ENCODE measurements around the gene CRACR2A.

Gene CRACR2A

DNA sequence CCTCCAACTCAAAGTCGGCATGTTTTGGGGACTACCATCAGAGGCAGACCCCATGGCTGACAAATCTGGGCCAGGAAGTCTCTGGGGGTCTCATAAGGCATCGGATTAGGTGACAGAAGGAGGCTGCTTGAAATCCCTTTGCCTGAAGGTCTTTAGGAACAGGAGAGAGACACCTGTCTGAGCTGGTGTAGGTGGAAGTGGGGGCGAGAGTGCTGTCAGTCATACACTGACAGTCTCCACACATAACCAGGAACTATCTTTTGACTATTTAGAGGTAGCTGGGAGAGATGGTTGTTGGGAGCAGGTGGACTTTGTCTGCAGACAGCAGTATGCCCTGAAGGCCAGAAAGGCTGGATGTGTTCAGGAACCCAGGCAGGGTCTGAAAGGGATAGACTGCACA lies 163.2 kb downstream of the CRACR2A start:
- Mint-ChIP-seq H3K4me1 (no peaks in the 10 kb centered on the region), H3K9me3 (peaks cover 6% of the 10 kb centered on the region), H3K4me3 (no peak overlapping the region)

GRCh38 chr12:3587402-3588013 lies 165.4 kb downstream of the CRACR2A start:
- no peaks in the 10 kb centered on the region for H3K4me1 Mint-ChIP-seq

More for the DNA sequence above, 163.2 kb downstream of the CRACR2A start:
- no peaks in the 10 kb centered on the region for H3K36me3 Mint-ChIP-seq (ENCODE audit: low read depth)
- peaks cover 34% of the 10 kb centered on the region for H3K27me3 Mint-ChIP-seq (ENCODE audit: low read depth)
- H3K27ac Mint-ChIP-seq, result no peak overlapping the region
- TF ChIP-seq CTCF (IDR thresholded peaks at IDR 0.05; ENCODE audit: unreplicated experiment in 3 of 3), result no peak

DNA sequence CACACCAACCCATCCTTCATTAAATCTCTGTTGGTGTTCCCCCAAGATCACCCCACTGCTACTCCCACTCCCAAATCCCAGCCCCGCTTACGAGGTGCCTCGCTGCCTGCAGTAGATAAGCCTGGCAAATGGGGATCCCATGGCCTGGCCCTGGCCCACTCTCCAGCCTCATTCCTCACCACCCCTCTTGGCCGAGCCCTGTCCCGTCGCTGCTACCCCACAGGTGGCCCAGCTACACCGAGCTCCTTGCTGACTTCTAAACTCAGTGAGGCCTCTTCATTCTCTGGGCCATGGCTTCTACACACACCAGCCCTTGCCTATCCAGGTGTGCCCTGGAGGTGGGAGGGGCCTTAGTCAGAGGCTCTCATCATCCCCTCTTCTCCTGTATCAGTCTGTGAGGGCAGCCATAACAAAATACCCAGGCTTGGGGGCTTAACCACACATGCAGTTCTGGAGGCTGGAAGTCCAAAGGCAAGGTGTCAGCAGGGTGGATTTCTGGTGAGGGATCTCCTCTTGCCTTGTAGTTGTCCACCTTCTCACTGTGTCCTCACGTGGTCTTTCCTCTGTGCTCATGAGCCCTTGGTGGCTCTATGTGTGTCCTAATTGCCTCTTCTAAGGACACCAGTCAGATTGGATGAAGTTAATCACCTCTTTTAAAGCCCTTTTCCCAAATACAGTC lies 169.1 kb downstream of the CRACR2A start:
- TF ChIP-seq CTCF (IDR thresholded peaks at IDR 0.05; ENCODE audit: unreplicated experiment in 3 of 3), result no peak
- H3K36me3 Mint-ChIP-seq (ENCODE audit: low read depth), result no peaks in the 10 kb centered on the region
- H3K4me1 Mint-ChIP-seq, result no peaks in the 10 kb centered on the region
- H3K27ac Mint-ChIP-seq, result no peak overlapping the region
- H3K27me3 Mint-ChIP-seq (ENCODE audit: low read depth), result peaks cover 24% of the 10 kb centered on the region
- no peak overlapping the region for H3K4me3 Mint-ChIP-seq
- H3K9me3 Mint-ChIP-seq, result peaks cover 9% of the 10 kb centered on the region

More at GRCh38 chr12:3587402-3588013, 165.4 kb downstream of the CRACR2A start:
- Mint-ChIP-seq H3K27ac (no peak overlapping the region), H3K27me3 (ENCODE audit: low read depth) (peaks cover 25% of the 10 kb centered on the region), H3K36me3 (ENCODE audit: low read depth) (no peaks in the 10 kb centered on the region), H3K9me3 (peaks cover 9% of the 10 kb centered on the region), H3K4me3 (no peak overlapping the region)
- no peak for TF ChIP-seq CTCF (IDR thresholded peaks at IDR 0.05; ENCODE audit: unreplicated experiment in 3 of 3)

DNA sequence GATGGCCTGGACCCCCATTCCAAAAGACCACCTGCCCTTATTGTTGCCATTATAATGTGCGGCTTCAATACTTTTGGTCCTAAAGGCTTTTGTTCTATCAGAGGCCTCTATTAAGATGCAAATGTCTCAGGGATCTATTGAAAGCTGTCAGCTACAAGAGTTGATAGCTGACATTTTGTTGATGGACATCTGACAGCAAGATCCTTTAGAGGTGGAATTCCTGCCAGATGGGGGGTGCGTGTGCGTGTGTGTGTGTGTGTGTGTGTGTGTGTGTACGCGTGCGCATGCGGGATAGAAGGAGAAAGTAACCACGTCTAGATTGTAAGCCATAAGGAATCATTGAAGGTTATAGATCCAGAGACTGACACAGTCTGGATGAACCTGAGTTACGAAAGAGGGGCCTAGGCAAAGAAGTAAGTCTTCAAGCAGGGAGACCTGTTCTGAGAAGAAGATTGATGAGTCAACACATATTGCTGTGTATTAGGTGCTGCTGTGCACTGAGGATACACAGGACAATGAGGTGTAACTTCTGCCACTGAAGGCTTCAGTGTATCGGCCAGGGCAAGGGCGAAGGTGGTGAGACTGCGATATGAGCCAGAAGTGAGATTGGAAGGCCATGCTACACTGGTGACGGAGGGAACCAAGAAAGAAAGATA lies 172.7 kb downstream of the CRACR2A start:
- H3K36me3 Mint-ChIP-seq (ENCODE audit: low read depth), result no peaks in the 10 kb centered on the region
- H3K9me3 Mint-ChIP-seq, result peaks cover 7% of the 10 kb centered on the region
- no peak overlapping the region for H3K27ac Mint-ChIP-seq
- no peaks in the 10 kb centered on the region for H3K4me1 Mint-ChIP-seq
- H3K4me3 Mint-ChIP-seq, result no peak overlapping the region
- peaks cover 12% of the 10 kb centered on the region for H3K27me3 Mint-ChIP-seq (ENCODE audit: low read depth)
- no peak for TF ChIP-seq CTCF (IDR thresholded peaks at IDR 0.05; ENCODE audit: unreplicated experiment in 3 of 3)

DNA sequence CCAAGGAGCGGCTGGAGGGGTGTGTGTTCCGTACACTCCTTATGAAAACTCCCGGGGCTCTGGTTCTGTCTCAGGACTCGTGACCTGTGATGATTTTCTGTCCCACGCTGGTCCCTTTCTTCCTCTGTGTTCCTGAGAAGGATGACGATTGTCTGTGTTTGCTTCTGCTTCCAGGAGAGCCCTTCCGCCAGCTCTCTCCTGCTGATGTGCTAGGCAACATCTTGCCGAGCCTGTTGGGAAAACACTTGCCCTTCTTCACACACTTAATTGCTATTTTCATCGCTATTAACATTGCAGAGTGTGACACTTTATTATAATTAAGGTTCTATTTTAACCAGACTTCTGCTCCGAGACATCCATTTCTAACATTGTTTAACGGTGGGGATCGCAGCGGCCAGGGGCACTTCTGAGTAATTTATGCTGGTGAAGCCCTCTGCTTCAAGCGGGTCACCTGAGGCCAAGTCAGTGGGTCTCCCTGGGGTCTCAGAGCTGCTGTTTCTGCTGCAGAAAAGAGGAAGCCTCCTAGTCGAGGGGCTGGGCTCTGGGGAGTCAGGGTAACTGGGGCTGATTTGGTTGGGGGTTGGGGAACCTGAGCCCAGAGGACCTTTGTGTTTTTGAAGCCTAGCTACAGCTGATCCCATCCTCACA lies 173.3 kb downstream of the CRACR2A start:
- Mint-ChIP-seq H3K27me3 (ENCODE audit: low read depth) (peaks cover 12% of the 10 kb centered on the region), H3K4me3 (no peak overlapping the region), H3K4me1 (no peaks in the 10 kb centered on the region), H3K9me3 (peaks cover 3% of the 10 kb centered on the region), H3K36me3 (ENCODE audit: low read depth) (no peaks in the 10 kb centered on the region), H3K27ac (no peak overlapping the region)
- TF ChIP-seq CTCF (IDR thresholded peaks at IDR 0.05; ENCODE audit: unreplicated experiment in 3 of 3), result no peak
